Measurements from ENCODE around the gene GAA.
A peak's percentile ranks its signal among the peaks of the same experiment; 100 is the strongest.

The GAA gene

DNA sequence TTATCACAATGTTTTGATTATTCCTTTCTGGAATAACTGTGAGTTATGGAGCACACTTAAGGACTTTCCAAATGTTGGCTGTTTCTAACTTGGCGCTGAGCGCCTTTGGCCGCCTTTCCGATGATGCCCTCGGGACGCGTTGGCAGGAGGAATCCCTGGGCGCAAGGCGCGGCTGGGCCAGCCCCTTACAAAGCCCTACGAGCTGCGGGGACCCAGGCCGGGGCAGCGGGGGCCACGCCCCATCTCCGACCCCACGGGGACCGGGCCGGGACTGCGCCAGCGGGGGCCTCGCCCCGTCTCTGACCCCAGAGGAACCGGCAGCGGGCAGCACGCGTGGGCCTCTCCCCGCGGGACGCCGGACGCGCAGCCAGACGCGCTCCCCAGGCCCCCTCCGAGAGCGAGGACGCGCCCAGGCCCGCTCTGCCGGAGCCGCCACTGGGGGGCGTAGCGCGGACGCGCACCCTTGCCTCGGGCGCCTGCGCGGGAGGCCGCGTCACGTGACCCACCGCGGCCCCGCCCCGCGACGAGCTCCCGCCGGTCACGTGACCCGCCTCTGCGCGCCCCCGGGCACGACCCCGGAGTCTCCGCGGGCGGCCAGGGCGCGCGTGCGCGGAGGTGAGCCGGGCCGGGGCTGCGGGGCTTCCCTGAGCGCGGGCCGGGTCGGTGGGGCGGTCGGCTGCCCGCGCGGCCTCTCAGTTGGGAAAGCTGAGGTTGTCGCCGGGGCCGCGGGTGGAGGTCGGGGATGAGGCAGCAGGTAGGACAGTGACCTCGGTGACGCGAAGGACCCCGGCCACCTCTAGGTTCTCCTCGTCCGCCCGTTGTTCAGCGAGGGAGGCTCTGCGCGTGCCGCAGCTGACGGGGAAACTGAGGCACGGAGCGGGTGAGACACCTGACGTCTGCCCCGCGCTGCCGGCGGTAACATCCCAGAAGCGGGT is at the start of gene GAA:
Gene GAA, plus strand, starts transcription at position 571 of the 935 bp plus-strand sequence. CDS start 3,006 bp downstream, outside the sequence.
- DNase-seq: peak; percentile 78

DNA sequence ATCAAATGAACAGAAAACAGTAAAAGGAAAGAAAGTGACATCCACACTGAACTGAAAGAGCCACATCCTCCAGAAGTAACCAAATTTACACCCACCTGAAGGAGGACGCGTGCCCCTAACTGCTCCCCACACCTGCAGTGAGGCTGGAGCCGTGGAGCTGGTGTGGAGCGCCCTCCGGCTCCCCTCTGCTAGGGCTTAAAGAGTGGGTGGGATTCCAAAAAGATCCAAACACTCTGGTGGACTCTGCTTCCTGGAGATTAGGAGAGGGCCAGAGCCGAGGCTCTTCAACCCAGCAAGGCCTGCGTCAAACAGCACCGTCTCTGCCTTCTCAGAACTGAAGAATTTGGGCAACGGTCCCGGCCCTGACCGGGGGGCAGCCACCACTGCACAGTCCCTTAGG is 49.7 kb upstream of the GAA start:
- DNase-seq: no peak

GRCh38 chr17:80053102-80053501 is 48.3 kb upstream of the GAA start:
- no peak for DNase-seq

DNA sequence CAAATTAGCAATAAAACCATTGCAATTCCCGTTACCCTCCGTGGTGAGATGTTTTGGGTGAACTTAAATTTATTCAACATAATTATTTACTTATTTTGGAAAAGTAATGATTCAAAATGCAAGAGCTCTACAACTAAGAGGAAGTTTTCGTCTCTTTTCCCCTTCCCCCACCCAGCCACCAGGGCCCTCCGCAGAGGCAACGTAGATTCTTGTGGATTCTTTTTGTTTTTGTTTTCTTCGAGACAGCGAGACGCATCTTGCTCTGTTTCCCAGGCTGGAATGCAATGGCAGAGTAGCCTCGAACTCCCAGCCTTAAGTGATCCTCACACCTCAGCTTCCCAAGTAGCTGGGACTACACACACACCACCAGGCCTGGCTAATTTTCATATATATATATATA is 45.8 kb upstream of the GAA start:
- no peak for DNase-seq

GRCh38 chr17:80058311-80058955 is 42.9 kb upstream of the GAA start:
- no peak for DNase-seq

GRCh38 chr17:80060644-80061043 is 40.7 kb upstream of the GAA start:
- no peak for DNase-seq

DNA sequence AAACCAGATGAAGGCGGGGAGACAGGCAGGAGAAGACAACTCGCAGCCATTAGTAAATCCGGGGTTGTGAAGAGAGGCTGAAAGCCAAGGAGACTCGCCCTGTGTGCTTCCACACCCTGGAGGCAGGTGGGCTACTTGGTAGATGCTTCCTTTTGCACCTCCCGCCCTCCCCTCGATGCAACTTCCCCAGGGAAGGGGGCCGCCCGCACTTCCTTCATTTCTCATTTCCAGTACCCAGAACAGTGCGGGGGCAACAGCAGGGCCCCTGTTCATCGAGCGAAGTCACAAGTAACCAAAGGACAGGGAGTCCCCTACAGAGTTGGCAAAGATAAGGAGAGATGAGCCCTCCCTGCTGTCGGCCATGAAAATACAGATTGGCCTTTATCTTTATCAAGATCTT is 40.0 kb upstream of the GAA start:
- no peak for DNase-seq

GRCh38 chr17:80063830-80064585 is 37.4 kb upstream of the GAA start:
- DNase-seq: no peak

DNA sequence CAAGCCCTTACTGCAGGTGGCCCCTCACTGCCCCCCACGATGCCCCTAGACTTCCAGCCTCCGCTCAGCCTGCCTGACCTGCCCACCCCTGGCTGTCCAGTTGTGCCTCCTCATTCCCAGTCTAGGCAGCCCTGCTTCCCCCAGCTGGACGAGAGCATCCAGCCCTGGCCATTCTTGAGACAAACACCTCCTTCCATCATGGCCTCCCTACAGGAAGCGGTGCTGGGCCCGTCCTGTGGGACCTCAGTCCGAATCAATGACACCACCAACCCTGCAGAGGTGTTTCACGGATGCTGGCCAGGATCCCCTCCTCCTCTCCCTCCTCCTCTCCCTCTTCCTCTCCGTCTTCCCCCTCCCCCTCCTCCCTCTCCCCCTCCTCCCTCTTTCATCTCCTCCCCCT is 36.7 kb upstream of the GAA start:
- no peak for DNase-seq

- DNase-seq: no peak
These were observed 35.8 kb upstream of the GAA start for GRCh38 chr17:80065478-80066170.

GRCh38 chr17:80067393-80067986 is 33.9 kb upstream of the GAA start:
- DNase-seq: no peak

- DNase-seq: no peak
These were observed 32.8 kb upstream of the GAA start for GRCh38 chr17:80068301-80069222.

GRCh38 chr17:80070375-80071115 is 30.8 kb upstream of the GAA start:
- no peak for DNase-seq

GRCh38 chr17:80071116-80071841 is 30.1 kb upstream of the GAA start:
- no peak for DNase-seq

DNA sequence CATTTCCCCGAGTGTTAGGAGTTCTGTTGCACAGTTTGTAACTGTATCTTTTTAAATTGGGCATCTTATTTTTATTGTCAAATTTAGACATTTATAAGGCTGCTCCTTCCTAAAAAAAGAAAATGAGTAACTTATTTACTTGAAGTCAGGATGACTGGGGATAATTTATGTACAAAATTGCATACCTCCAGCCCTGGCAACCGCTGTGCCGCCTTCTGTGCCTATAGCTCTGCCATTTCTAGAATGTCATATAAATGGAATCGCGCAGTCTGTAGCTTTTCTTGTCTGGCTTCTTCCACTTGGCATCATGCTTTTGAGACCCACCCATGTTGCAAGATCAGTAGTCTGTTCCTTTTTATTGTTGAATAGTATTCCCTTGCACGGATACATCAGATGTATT is 29.0 kb upstream of the GAA start:
- DNase-seq: no peak

DNA sequence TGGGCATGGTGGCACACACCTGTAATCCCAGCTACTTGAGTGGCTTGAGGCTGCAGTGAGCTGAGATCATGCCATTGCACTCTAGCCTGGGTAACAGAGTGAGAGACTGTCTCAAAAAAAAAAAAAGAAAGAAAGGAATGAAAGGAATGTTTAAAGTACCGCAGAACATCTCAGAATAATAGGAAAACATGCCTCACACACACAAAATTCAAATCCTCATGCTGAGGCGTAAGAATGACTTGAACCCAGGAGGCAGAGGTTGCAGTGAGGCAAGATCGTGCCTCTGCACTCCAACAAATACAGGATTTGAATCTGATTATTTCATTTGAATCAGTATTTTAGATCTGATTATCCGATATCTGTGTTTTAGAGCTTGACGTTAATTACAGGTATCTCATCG is 21.3 kb upstream of the GAA start:
- DNase-seq: no peak

DNA sequence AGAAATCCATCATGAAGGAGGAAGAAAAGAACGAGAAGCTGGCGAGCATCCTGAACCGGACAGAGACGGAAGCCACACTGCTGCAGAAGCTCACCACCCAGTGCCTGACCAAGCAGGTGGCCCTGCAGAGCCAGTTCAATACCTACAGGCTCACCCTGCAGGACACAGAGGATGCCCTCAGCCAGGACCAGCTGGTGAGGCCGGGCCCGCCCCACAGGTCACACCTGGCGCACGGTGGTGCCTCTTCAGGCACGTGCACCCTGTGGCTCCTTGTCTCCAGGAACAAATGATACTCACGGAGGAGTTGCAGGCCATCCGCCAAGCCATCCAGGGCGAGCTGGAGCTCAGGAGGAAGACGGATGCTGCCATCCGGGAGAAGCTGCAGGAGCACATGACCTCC is 19.8 kb upstream of the GAA start:
- DNase-seq: no peak

DNA sequence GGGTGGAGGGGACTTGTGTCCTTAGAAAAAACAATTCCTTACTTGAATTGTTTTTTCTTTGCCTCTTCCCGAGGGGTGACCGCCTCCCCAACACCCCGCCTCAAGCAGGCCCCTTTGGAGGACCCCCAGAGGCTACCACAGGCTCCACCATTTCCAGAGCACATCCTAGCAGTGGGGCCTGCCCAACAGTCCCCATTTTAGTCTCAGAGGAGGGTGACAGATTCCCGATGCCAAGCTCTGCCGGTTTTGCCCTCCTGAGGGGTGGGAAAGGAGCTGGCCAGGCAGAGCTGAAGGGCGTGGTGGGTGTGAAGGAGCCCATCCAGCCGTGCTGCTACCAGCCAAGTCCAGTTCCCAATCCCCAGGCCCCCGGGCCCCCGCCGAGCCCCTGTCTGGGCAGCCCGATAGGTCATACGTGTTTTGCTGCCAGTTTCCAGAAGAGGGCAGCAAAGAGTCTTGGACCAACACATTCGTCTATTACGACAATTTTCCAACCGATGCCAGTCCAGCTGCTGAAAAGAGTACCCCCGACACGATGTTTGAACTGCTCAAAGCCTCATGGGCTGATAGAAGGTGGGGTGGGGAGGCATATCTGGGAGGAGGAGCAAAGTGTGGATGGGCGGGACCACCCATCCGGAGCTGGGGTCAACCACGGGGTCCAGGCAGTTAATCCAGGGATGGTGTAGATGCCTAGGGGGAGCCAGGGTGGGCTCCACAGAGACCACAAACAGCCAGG is 18.8 kb upstream of the GAA start:
- DNase-seq: peak; percentile 44

DNA sequence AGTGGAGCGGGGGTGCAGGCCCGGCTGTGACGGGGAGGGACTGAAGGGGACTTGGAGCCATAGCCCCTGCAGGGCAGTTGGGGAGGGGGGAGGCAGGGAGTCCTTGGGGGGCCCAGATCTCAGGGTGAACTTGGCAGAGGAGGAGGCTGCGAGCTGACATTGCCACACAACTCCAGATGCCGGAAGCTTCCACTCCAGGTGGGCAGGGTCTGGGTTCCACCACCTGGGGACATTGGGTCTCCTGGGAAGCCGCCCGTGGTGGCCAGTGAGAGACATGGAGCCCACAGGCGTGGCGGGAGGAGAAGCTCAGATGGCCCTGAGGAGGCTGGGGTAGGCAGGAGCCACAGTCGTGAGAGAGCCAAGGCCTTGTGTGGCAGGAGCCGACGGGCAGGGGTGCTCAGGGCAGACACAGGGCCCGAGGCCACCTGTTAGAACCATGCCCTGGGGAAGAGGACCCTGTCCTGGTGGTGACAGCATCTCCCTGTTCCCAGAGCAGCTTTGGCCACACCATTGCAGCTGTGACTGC is 18.2 kb upstream of the GAA start:
- no peak for DNase-seq

Data from stimulated activated naive CD4-positive, alpha-beta T cell treated with Interleukin-2 at 50 U/mL for 16 hours (primary cell).